Activated effector memory CD4-positive, alpha-beta T cell treated with Interleukin-2 at 50 U/mL for 16 hours (primary cell): ENCODE data around the gene OR7C2.

Experiments used
- DNase-seq: peaks from one replicate; pipeline ENCODE4 v3.0.0-alpha.2; 2020

The OR7C2 gene

DNA sequence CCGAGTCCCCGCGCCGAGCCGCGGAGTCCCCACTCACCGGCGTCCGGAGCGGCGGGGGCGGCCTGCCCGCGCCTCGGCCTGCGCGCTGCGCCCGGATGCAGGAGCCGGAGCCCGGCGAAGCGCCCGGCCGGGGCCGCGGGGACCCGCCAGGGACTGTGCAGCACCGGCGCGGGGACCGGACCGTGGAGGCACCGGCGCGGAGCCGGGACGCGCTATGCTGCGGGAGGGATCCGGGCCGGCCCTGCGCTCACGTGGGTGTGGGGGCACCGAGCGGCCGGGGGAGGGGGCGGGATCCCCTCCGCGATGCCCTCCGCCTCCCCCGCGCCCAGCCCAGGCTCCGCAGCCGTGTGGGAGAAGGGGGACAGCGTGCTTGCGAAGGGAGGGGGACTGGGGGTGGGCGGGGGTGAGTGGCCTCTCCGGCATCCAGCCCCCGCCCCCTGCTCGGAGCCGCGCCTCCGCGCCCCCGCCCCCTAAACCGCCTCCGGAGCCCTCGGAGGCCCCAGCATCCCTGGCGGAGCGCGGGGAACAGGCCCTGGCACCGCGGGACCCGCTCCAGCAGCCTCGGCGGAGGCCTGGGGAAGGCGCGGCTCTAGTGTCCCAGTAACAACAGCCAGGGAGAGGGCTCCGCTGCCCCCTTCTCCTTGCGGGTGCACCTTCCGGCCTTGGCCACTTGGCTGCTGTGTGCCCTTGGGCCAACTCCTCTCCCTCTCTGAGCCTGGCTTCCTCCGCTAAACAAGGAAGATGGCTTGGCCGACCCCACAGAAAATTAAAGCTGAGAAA is 38.4 kb downstream of the OR7C2 start, which contains the start of gene SLC1A6:
Gene SLC1A6, minus strand, starts transcription at position 389 of the 780 bp plus-strand sequence. CDS start 6,954 bp downstream, outside the sequence.
- DNase-seq = no peak

DNA sequence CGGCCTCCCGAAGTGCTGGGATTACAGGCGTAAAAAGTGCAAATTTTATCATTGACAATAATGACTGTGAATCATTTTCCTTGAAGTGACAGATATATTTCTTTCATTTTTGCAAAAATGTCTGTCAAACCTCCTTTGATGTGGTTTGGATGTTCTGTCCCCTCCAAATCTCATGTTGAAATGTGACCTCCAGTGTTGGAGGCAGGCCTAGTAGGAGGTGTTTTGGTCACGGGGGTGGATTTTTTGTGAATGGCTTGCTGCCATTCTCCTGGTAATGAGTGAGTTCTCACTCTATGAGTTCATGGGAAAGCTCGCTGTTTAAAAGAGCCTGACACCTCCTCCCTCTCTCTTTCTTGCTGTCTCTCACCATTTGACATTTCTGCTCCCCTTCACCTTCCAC is 43.8 kb downstream of the OR7C2 start:
- DNase-seq = no peak
